HG03060 (cell line): ENCODE results near the gene TTC28.
"Not testable (repeated sequence)": the region's sequence is repeated elsewhere in the genome, so short reads cannot be mapped to it uniquely, and the experiment has no call there.

Experiments used
- ATAC-seq: cut with Tn5 transposase; IDR thresholded peaks from one replicate; pipeline ENCODE4 v1.9.1; 2021; ENCODE audit warnings: low read depth, moderate number of reproducible peaks; ENCODE audit not compliant: unreplicated experiment

The TTC28 gene

DNA sequence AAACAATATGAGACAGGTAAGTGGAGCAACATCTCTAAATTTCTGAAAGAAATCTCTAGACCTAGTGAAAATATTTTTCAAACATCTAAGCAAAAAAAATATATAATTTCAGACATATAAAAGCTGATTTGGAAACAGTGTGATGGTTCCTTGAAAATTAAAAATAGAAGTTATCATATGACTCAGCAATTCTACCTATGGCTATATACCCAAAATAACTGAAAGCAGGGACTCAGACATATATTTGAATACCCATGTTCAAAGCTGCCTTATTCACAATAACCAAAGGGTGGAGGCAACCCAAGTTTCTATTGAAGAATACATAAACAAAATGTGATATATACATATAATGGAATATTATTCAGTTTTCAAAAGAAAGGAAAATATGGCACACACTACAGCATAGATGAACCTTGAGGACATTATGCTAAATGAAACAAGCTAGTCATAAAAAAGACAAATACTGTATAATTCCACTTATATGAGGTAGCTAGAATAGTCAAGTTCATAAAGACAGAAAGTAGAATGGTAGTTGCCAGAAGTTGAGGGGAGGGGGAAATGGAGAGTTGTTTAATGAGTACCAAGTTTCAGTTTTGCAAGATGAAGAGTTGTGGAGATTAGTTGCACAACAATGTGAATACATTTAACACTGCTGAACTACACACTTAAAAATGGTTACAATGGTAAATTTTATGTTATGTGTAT, 300.4 kb downstream of the TTC28 start:
- ATAC-seq, result no peak

DNA sequence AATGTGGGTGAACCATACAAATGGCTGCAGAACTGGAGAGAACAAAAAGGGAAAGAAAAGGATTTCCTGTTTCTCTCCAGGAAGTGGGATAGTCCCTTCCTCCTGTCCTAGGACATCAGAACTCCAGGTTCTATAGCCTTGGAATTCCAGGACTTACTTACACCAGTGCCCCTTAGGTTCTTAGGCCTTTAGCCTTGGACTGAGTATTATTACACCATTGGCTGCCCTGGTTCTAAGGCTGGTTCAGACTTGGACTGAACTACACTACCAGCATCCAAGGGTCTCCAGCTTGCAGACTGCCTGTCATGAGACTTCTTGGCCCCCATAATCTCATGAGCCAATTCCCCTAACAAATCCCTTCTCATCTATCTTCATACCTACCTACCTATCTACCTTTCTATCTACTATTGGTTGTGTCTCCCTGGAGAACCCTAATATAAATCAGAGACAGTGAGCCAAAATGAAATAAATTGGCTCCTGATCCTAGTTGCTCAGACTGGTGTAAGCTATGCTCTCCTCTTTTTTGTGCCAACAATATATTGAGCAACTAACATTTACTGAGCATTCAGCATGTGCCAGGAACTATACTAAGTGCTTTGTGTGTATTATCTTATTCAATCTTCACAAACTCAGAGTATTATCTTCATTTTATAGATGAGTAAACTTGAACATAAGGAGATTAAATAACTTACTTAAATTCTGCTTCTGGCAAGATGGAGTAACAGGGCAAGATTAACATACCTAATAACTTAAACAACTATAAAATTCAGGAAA, 303.7 kb downstream of the TTC28 start:
- ATAC-seq, result no peak

DNA sequence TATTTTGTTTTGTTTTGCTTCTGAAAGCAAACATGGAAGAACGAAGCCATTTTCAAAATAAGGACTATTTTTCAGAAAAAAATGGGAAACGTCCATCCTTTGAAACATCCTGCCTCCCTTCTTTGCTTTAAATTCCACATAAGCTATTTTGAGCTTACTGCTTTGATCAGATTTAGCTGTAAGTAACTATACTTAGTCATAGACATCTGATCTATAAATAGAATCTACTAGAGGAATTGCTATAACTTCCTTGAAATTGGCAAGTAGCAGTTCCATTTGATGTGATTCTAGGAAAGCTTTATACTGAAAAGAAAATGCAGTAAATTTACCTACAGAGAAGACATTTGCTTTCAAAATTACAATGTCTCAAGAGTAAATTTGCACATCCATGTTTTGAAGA, 305.8 kb downstream of the TTC28 start:
- no peak for ATAC-seq

DNA sequence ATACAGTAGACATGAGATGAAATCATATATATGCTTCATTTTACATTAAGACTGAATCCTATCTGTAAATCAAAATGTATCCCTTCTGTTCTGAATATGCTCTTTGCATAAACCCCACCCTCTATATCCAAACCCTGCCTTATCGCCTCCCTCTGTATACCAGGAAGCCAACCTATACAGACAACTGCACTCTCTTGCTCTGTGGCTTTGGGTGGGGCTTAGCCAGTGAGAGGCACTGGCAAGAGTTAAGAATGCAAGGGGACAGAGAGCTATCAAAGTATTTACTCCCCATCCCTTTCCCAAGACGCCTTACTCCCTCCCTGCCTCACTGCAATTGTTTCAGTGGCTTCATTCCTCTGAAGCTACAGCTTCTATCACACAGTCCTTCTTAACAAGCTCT, 309.8 kb downstream of the TTC28 start:
- no peak for ATAC-seq

DNA sequence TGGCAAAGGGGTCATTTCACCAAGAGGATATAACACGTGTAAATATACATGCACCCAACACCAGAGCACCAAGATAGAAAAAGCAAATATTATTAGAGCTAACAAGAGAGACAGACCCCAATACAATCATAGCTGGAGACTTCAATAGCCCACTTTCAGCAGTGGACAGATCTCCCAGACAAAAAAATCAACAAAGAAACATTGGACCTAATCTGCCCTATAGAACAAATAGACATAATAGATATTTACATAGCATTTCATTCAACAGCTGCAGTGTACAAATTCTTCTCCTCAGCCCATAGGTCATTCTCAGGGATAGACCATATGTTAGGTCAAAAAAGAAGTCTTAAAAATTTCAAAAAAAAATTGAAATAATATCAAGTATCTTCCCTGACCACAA, 312.8 kb downstream of the TTC28 start:
- no peak for ATAC-seq

DNA sequence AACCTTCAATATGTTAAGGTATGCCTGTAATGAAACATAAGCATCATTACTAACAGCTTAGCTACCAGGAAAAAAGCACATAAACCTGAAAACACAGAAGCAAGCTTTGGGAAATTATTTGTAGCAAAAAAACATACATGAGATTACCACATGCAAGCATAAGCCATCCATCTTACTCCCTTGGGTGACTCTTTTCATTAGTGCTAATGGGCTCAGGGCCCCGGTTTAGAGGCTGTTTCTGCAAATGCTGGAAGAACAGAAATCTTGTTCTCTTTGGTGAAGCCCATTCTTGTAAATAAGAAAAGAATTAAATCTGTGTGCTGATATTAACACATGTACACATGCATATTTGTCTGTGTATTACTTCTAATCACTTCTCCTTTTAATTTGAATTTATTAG, 314.3 kb downstream of the TTC28 start:
- ATAC-seq, result no peak

DNA sequence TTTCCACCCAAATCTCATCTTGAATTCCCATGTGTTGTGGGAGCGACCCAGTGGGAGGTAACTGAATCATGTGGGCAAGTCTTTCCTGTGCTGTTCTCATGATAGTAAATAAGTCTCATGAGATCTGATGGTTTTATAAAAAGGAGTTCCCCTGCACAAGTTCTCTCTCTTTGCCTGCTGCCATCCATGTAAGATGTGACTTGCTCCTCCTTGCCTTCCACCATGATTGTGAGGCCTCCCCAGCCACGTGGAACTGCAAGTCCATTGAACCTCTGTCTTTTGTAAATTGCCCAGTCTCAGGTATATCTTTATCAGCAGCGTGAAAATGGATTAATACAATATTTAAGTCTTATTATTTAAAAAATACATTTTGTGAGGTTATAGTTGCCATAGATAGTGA, 315.5 kb downstream of the TTC28 start:
- not testable (repeated sequence) for ATAC-seq

DNA sequence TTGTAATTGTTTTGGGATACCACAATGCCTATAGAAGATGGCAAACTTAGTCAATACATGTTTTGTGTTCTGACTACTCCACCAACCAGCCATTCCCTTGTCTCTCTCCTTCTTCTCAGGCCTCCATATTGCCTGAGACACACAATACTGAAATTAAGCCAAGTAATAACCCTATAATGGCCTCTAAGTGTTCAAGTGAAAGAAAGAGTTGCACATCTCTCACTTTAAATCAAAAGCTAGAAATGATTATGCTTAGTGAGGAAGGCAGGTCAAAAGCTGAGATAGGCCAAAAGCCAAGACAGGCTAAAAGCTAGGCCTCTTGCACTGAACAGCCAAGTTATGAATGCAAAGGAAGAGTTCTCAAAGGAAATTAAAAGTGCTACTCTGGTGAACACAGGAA, 318.7 kb downstream of the TTC28 start:
- no peak for ATAC-seq

DNA sequence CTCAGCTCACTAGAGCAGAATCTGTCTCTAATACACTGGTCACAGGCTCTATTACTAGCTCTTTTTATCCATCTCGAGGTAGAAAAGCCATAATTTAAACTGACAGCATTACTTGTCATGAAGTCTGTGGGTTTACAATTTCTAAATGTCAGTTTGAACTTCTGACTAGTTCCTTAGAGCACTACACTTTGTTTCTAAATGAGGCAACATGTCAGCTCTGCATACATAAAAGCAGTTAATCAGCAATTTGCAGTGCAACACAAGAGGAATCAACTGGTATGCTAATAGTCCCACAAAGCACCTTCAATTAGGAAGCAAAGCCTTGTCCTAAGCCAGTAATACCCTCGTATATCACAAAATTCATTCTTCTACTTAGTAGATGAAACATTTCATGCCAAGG, 321.3 kb downstream of the TTC28 start:
- ATAC-seq, result no peak

DNA sequence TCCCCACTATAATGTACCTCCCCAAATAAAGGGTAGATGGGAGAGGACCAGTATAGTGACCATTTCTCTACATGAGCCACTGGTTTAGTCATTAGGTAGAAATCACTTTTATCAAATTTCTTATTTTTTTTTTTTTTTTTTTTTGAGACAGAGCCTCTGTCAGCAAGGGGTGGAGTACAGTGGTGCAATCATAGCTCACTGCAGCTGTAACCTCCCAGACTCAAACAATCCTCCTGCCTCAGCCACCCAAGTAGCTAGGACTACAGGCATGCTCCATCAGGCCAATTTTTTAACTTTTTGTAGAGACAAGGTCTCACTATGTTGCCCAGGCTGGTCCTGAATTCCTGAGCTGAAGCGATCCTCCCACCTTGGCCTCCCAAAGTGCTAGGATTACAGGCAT, 322.4 kb downstream of the TTC28 start:
- no peak for ATAC-seq

DNA sequence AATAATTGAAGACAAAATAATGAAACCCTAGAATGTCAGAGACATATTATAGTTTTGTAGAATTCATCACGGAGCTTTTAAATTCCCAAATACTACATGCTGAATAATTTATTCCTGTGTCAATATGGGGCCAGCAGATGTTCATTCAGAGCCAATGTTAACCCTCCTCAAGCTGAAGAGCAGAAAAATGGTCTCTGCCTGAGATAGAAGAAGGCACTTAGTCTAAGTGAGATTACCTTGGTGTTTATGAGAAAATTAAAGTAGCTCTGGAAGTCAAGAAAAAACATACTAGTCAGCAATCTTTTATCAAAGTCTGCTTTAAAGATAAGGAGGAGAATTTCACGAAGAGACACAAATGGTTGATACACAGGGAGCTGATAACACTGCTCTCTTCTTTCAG, 328.2 kb downstream of the TTC28 start:
- ATAC-seq, result no peak

DNA sequence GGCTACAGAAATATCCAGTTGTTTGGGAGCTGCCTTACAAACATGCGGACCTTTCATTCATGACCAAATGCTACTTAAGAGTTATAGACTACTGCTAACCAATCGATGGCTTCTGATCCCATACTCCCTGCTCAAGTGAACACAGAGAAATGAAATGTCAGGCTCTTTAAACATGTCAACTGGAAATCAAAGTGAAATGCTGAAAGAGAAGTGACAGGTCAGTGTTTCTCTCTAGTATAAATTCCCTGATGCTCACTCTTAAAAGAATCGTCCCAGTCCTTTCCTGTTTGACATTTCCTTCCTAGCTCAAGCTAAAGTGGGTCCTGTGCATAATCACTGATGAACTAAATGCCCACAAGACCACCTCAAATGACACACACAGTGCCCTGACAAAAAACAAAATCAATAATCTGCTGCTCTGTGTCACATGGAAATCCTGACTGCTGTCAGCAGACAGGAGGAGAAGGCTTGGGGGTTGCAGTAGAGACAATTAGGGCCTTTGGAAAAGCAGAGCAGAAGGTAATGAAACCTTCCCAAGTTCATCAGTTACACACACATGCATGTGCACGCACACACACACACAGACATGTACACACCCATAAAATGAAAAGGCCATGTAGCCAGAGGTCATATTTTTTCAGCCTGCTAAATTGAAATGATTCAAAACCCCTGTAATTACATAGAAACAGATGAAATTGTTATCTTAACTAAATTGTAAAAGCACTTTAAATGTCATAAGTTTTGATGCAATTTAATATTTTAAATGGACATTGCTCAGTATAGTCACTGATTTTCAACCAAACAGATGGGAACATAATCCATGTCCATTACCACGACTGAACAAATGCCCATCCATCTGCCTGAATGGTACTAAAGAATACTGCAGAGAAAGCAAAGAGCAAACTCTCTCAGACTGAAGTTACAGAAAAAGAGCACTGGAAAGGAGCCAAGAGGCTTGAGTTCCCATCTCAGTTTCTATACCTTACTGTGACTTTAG, 330.7 kb downstream of the TTC28 start:
- ATAC-seq, result no peak

DNA sequence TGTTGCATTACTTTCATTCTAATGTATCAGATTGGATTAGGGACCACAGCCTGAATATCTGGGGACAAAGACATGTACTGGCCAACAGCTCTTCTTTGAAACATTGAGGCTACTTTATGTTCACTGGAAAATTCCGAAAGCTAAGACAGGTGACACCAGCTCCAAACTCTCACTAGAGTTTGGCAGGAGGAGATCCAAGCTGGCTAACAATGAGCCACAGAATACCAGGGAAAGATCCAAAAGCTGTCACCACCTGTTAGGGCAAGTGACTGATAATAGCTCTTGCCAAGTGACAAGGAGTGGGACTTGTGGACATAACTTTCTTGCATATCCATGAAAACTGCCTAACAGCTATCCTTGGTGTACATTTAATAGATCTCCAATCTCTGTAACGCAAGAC, 333.3 kb downstream of the TTC28 start:
- ATAC-seq, result no peak

DNA sequence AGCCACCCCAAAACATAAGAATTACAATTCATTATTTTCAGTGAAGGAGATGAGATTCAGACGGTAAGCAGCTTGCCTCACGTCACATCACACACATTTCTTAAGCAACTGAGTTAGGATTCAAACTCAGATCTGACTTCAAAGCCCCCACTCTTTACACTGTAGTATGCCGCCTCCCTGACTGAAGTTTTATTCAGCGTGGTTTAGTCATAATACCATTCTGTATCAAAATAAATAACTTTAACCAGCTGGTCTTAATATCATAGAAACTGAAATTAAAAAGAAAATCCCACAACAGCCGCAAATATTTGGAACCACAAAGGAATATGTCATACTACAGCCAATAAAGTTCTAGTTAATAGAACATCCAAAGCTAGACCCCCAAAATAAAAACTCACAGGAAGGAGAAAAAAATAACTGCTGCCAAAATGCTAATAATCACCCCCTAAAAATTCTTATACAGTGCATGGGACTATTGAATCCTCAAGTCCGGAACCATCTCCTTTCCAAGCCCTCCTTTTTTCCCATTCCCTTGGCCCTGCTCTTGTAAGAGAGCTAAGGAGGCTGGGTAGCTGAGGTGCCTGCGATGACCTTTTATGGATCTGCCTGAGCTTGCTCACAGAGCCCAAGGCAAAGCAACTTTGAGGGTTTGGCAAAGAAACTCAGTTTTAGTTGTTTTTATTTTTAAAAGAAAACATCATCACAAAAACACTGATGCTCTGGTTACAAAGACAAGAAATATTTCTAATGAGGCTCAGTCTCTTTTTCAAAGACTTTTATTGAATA, 334.5 kb downstream of the TTC28 start:
- no peak for ATAC-seq

DNA sequence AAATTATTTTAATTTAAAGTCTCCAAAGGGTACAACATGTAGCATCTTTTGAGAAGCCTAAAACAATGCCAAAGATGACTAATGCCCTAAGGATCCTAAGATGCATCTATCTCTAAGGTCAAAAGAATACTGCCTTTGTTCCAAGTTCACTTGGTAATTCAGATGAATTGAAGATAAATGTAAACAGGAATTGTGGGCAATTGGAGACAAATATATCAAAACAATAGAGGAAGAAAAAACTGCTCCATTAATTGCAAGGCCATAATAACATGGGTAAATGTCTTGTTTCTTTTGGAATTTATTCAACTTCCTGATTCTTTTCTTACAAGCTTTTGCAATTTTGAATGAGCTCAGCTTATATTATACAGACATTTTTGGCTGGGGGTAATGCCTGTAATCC, 338.6 kb downstream of the TTC28 start:
- no peak for ATAC-seq

DNA sequence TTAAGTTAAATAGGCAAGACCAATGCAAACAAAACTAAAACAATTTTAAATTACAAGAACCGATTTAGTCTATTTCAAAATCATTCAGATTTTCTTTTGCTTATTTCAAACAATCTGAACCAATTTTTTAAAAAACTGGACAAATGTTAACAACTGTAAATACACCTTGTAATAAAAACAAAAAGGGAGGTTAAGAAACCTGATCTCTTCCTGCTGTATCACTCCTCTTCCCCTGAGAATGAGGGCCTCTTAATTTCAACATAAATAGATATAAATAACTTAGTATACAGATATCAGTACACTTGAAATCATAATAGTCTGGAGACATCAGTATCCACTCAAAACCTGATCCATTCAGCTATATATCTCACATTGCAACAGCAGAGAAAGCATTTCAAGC, 346.6 kb downstream of the TTC28 start:
- no peak for ATAC-seq

DNA sequence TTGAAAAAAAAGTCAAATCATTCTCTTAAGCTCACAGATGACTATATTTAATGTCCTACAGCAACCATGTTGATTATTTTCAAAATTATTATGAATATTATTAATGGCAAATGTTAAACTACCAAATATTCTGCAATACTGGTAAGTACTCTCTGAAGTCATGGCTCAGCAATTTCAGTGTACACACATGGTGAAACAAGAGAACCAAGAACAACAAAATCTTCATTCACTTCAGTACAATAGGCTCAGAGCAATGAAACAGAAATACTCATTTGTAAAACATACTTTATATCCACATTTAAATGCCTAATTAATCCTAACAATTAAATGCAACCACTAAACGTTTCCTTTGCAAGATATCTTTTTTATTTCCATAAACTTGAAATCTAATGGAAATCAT, 347.2 kb downstream of the TTC28 start:
- no peak for ATAC-seq

DNA sequence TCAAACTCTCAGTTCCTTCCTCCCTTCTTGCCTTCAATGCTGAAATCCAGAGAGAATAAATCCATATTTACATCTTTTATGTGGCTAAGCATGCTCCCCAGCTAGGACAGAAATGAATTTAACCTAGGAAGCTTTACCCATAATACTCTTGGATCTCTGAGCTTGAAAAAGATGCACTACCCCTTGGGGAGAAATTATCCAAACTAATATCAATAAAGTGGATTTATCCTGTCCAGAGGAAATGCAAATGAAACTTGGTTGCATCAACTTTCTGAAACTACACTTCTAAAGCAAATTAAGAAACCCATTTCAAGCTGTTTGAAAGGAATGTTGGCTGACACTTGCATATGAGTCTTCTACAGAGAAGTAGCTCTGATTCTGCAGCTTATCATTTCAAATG, 347.9 kb downstream of the TTC28 start:
- no peak for ATAC-seq

DNA sequence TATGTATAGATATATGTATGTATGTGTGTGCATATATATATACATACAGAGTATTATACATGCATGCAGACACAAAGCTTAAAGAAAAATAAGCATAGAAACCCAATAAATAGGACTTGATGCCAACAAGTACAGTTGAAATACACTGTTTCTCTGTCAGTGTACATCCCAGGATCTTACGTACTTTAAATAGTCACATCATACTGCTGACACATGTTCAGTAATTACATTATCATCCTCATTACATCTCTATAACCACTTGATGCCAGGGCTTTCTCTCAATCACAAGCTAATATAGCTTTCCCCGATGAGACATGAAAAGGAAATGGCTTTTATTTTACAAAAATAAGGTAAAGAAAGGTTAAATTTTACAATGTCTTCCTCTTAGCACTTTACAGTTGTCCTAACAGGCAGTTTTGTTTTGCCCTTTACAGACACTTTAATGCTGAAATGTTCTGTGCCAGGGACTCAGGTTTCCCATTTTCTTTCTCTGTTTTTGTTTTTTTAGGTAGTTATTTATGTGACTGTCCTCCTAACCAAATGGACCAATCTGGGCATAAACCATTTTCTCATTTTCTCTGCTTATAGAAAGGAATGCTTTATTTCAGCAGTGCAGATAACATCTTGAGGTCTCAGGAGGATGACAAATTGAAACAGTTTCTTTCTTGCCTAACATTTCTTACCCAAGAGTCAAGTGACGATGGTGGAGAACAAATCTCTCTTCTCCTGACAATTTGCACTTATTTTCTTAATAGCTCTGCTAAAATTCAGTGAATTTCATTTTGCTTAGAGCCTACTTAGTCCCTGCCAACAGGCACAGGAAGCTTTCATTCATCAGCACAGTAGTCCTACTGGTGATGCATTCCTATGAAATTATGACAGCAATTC, 350.2 kb downstream of the TTC28 start:
- no peak for ATAC-seq
